ENCODE data around the gene CLK2. TPM values are rescaled to one million over a fixed set of nuclear protein-coding genes. Genes with fewer than 3 reads are reported as not detected.
"Not testable (repeated sequence)": the region's sequence is repeated elsewhere in the genome, so short reads cannot be mapped to it uniquely, and the experiment has no call there.

CLK2 gene
- total RNA-seq, 1 donor from 2014 or later: 51.2 TPM

DNA sequence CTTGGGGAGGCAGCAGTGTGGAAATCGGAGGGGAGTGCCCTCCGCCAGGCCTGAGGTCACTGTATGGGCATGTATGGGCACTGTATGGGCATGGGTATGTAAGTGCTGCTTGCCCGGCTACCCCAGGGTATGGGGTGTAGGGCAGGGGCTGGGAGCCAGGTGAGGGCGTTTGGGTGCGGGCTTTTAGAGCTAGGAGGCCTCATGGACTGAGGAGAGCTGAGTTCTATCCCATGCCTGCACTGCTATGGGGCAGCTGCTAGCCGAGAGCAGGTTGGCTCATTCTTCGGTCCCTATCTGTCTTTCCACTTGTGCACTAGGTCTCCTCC is 22.6 kb upstream of the CLK2 start:
- no peak for ATAC-seq
- H3K4me1 ChIP-seq: no peaks in the 10 kb centered on the region
- intact Hi-C loops (cut with DNase I): no loop called here
- H3K27ac ChIP-seq: no peak overlapping the region
- DNase-seq: no peak
- TF ChIP-seq, protein P1, sequence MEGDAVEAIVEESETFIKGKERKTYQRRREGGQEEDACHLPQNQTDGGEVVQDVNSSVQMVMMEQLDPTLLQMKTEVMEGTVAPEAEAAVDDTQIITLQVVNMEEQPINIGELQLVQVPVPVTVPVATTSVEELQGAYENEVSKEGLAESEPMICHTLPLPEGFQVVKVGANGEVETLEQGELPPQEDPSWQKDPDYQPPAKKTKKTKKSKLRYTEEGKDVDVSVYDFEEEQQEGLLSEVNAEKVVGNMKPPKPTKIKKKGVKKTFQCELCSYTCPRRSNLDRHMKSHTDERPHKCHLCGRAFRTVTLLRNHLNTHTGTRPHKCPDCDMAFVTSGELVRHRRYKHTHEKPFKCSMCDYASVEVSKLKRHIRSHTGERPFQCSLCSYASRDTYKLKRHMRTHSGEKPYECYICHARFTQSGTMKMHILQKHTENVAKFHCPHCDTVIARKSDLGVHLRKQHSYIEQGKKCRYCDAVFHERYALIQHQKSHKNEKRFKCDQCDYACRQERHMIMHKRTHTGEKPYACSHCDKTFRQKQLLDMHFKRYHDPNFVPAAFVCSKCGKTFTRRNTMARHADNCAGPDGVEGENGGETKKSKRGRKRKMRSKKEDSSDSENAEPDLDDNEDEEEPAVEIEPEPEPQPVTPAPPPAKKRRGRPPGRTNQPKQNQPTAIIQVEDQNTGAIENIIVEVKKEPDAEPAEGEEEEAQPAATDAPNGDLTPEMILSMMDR (IDR thresholded peaks at IDR 0.05): no peak
- no peaks in the 10 kb centered on the region for H3K9me3 ChIP-seq
- H3K27me3 ChIP-seq: peaks cover 34% of the 10 kb centered on the region
- no peaks in the 10 kb centered on the region for H3K36me3 ChIP-seq
- H3K4me3 ChIP-seq: no peak overlapping the region

GRCh38 chr1:155295183-155295941 is 22.1 kb upstream of the CLK2 start:
- intact Hi-C loops (cut with DNase I): no loop called here
- no peak overlapping the region for H3K27ac ChIP-seq
- no peaks in the 10 kb centered on the region for H3K4me1 ChIP-seq
- H3K4me3 ChIP-seq: no peak overlapping the region
- TF ChIP-seq, protein P1 (IDR thresholded peaks at IDR 0.05): no peak
- DNase-seq (no peak), ATAC-seq (peak; percentile 48)
- H3K9me3 ChIP-seq: no peaks in the 10 kb centered on the region
- H3K36me3 ChIP-seq: no peaks in the 10 kb centered on the region
- peaks cover 34% of the 10 kb centered on the region for H3K27me3 ChIP-seq

DNA sequence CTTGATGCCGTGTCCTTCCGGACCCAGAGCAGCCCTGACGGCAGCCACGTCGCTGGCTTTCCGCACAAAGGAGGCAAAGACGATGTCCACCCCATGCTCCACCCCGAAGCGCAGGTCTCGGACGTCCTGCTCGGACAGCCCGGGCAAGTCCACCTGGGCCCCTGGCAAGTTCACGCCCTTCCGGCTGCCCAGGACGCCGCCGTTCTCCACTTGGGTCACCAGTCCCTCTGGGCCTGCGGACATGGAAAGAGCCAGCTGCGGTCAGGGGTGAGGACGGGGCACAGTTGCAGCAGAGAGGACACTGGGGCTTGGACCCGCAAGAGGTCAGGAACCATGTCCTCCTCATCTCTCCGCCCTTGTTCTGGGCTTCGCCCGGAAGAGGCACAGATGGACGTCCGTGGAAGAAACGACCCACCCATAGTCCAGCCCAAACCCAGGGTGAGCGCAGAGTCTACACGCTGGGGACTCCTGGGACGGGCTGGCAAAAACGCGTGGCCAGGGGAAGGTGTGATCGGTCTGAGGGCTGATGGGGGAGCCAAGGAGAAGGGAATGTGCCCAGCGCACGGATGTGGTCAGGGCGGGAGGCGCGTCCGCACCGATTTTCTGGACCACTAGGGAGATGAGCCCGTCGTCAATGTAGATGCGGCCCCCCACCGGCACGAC is 21.3 kb upstream of the CLK2 start:
- peak; percentile 33 for ATAC-seq
- Histone ChIP-seq H3K4me1 (no peaks in the 10 kb centered on the region), H3K27me3 (peaks cover 34% of the 10 kb centered on the region), H3K27ac (no peak overlapping the region), H3K4me3 (no peak overlapping the region), H3K9me3 (no peaks in the 10 kb centered on the region), H3K36me3 (no peaks in the 10 kb centered on the region)
- no peak for DNase-seq
- intact Hi-C loops (cut with DNase I): no loop called here
- TF ChIP-seq, protein P1 (IDR thresholded peaks at IDR 0.05): no peak

GRCh38 chr1:155293086-155293749 is 19.9 kb upstream of the CLK2 start:
- intact Hi-C loops (cut with DNase I): no loop called here

DNA sequence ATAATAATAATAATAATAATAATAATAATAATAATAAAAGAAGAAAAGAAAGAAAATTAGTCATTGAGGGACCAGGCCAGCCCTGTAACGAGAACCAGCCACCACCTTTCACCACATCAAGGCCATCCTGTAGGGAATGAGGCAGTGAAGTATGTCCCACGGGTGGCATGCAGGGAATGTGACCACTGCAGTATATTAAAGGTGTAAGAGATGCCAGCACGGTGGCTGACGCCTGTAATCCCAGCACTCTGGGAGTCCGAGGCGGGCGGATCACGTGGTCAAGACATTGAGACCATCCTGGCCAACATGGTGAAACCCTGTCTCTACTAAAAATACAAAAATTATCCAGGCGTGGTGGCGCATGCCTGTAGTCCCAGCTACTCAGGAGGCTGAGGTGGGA is 17.7 kb upstream of the CLK2 start:
- H3K27me3 ChIP-seq: peaks cover 22% of the 10 kb centered on the region
- H3K4me3 ChIP-seq; H3K27ac ChIP-seq; DNase-seq; ATAC-seq; H3K36me3 ChIP-seq; H3K4me1 ChIP-seq; H3K9me3 ChIP-seq; intact Hi-C loops (cut with DNase I): not testable (repeated sequence)

More at GRCh38 chr1:155293086-155293749, 19.9 kb upstream of the CLK2 start:
- Histone ChIP-seq H3K4me3 (no peak overlapping the region), H3K36me3 (no peaks in the 10 kb centered on the region), H3K27me3 (peaks cover 34% of the 10 kb centered on the region), H3K9me3 (no peaks in the 10 kb centered on the region), H3K27ac (no peak overlapping the region), H3K4me1 (no peaks in the 10 kb centered on the region)
- no peak for ATAC-seq
- no peak for DNase-seq
- TF ChIP-seq, protein P1 (IDR thresholded peaks at IDR 0.05): no peak

- no peaks in the 10 kb centered on the region for H3K36me3 ChIP-seq
- no peaks in the 10 kb centered on the region for H3K9me3 ChIP-seq
- intact Hi-C loops (cut with DNase I): no loop called here
- DNase-seq (no peak), ATAC-seq (no peak)
- no peaks in the 10 kb centered on the region for H3K27me3 ChIP-seq
- H3K4me1 ChIP-seq: no peaks in the 10 kb centered on the region
- H3K4me3 ChIP-seq: no peak overlapping the region
- TF ChIP-seq, protein P1 (IDR thresholded peaks at IDR 0.05): no peak
- no peak overlapping the region for H3K27ac ChIP-seq
Measured at GRCh38 chr1:155287987-155288543, 14.8 kb upstream of the CLK2 start.
